ENCODE results near the gene CLEC18C.

DNA sequence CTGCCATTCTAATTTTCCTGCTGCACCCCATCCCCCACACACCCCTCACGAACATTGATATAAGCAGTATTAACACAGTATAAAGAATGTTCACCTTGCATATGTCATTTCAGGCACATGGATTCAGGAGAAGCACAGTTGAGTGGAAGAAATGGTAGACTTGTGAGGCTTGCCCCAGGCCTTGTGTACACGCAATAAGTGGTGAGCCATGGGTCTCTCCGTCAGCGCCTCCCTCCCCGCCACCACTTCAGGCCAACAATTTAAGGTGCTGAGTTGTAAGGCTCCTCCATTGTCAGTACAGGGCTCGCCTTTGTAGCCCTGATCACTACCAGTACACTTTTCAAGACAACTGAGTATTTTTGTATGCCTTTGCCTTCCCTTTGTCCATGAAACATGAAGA is 12.2 kb upstream of the CLEC18C start:
- no peak for TF ChIP-seq POLR2A (IDR thresholded peaks at IDR 0.05)
- TF ChIP-seq CTCF (IDR thresholded peaks at IDR 0.05): no peak
